Subcutaneous adipose tissue (tissue), 4 donors: Measurements from ENCODE around the gene PARP15. TPM values are rescaled to one million over a fixed set of nuclear protein-coding genes. Genes with fewer than 3 reads are reported as not detected.

Experiments used
- total RNA-seq, 4 donors: library from RNA; depleted of rRNA; stranded (reverse); fragments of >200 nt; gene quantifications; one replicate each; pipeline ENCODE4 v1.1.0, GENCODE V29; 2016
- TF ChIP-seq, protein P1 (sequence below): fragments of 450-650 bp; IDR thresholded peaks from one replicate; pipeline ENCODE4 v1.5.1; 2016; ENCODE audit warnings: low read depth, mild to moderate bottlenecking, control low read depth, antibody characterized with exemption, moderate library complexity

The PARP15 gene
- total RNA-seq, 4 donors from 2014 or later, result 4.9 to 20.7 (median 8.0) TPM

DNA sequence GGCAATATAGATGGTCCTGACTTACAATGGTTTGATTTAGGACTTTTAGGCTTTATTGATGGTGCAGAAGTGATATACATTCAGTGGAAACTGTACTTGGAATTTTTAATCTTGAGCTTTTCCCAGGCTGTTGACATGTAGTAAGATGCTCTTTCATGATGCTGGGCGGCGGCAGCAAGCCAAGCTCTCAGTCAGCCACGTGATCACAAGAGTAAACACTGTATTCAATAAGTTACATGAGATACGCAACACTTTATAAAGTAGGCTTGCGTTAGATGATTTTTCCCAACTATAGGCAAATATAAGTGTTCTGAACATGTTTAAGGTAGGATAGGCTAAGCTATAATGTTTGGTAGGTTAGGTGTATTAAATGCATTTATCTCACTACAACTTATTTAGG is 31.3 kb upstream of the PARP15 start:
- TF ChIP-seq, protein P1, sequence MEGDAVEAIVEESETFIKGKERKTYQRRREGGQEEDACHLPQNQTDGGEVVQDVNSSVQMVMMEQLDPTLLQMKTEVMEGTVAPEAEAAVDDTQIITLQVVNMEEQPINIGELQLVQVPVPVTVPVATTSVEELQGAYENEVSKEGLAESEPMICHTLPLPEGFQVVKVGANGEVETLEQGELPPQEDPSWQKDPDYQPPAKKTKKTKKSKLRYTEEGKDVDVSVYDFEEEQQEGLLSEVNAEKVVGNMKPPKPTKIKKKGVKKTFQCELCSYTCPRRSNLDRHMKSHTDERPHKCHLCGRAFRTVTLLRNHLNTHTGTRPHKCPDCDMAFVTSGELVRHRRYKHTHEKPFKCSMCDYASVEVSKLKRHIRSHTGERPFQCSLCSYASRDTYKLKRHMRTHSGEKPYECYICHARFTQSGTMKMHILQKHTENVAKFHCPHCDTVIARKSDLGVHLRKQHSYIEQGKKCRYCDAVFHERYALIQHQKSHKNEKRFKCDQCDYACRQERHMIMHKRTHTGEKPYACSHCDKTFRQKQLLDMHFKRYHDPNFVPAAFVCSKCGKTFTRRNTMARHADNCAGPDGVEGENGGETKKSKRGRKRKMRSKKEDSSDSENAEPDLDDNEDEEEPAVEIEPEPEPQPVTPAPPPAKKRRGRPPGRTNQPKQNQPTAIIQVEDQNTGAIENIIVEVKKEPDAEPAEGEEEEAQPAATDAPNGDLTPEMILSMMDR, result no peak

DNA sequence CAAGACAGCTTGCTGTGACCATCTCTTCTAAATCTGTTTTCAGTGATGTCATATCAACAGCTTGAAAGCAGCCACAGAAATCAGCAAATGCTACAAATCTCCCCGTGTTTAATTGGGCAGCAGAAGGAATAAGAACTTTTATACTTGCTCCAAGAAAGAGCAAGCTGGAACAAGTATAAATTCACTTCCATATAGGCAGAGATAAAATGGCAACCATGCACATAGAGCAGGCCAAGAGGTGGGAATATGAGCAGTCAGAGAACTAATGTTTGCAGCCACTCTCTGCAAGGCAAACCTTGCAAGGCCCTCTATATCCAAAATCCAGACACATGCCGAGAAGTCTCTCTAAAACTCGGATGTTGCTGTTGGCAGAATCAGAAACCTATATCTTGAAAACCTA is 29.4 kb upstream of the PARP15 start:
- TF ChIP-seq, protein P1, result no peak

DNA sequence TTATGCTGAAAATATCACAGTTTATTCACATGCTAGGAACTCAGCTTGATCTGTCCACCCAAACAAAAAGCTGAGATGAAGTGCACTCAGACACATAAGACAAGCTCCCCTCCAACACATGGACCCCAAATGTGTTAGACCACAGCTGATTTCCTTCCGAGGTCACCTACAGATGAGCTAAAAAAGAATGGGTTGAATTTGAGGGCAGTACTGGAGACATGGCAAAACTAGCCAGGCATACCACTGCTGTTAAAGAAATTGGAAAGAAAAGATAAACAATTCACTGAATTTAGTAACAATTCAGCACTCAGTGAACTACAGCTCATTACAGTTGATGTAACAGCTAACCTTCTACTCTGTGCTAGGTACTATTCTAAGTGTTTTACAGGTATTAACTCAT is 28.8 kb upstream of the PARP15 start:
- TF ChIP-seq, protein P1, result no peak

DNA sequence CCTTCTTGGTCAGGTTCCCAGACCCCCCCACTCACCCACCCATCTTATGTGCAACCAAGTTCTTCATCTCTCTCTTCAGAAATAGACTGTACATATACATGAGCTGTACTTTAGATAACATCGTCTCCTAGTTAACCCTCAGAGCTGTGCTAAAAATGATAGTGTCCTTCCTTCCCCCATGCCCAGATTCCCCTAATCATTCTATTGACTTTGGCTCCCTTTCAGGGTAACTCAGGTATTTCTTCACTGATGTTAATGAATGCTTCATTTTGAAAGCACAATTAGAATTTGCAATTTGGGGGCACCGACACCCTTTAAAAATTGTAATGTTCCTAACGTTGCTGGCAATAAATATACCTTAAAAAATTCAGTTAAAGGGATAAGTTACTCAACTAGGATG is 24.3 kb upstream of the PARP15 start:
- TF ChIP-seq, protein P1, result no peak

DNA sequence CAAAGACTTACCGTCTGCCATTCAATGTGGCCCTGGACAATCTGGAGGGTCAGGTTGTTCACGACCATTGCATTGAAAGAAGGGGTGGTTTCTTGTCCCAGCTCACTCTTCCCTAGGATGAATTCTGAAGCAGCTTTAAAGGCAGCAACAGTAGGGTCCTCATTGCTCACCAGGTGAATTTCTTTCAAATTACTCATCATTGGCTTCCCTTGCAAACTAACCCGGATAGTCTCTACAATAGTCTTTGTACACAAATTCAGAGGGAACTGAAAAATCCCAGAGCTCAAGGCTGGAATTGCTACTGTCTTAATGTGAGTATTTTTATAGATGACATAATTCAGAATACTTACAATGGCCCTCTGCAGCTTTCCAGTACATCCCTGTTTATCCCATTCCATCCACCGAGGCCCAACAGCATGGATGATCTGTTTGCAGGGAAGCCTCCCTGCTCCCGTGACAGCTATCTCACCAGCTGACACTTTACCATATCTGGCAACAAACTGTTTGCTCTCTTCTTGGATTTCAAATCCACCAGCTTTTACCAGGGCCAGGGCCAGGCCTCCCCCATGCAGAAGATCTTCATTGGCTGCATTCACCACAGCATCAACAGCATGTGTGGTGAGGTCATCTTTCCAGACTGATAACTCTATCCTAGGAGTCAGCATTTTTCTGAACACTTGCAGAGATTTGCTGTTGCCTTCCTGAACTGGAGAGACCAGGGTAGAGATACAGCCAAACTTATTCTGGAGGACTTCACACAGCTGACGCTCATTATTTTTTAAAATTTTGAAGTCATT is 22.0 kb upstream of the PARP15 start:
- TF ChIP-seq, protein P1, result no peak

DNA sequence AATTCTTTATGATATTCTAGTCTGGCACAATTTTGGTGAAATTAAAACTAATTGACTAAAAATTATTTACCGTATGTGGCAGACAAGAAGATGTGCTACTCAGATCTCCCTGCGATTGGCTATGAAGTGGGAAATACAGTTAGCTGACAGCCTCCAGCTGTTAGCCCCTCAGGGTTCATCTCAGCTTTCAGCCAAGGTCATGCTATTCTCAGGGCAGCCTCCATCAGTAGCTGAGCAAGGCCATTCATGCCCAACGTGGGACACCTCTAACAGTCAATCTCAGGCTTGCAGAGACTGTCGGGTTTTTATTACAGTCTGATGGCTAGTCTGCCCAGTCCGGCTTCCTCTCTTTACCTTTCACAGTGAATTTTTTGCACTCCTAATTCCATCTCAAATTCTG is 20.1 kb upstream of the PARP15 start:
- TF ChIP-seq, protein P1, result no peak

DNA sequence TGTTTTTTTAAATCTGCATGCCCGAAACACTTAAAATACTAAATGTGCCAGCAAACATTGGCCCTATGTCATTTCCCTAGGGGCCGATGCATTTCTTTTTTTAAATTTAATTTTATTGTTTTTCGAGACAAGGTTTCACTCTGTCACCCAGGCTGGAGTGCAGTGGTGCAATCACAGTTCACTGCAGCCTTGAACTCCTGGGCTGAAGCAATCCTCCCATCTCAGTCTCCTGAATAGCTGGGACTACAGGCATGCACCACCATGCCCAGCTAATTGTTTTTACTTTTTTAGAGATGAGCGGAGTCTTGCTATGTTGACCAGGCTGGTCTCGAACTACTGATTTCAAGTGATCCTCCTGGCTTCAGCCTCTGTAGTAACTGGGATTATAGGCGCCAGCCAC is 18.8 kb upstream of the PARP15 start:
- TF ChIP-seq, protein P1, result no peak
